OCI-LY7 (cell line): ENCODE data around the gene CRX.
"Not testable (repeated sequence)": the region's sequence is repeated elsewhere in the genome, so short reads cannot be mapped to it uniquely, and the experiment has no call there.

ENCODE experiments used
- CTCF ChIP-seq: fragments of 200-600 bp; sonication (generic); conservative IDR thresholded peaks from 2 replicates; pipeline ENCODE4 v1.5.1; 2014; ENCODE audit warnings: mild to moderate bottlenecking, antibody characterized with exemption, low read length, moderate library complexity, mixed read lengths
- EZH2phosphoT487 ChIP-seq: fragments of 200-600 bp; sonication (generic); IDR thresholded peaks from 2 replicates; pipeline ENCODE4 v1.6.1; 2018; ENCODE audit warnings: low read depth, borderline replicate concordance, mild to moderate bottlenecking, mixed run types, antibody characterized with exemption, low read length, moderate library complexity, mixed read lengths

GRCh38 chr19:47859838-47860237, 38.1 kb downstream of the CRX start:
- not testable (repeated sequence) for TF ChIP-seq CTCF, EZH2phosphoT487
